GM12878 (cell line): ENCODE measurements around the gene CNN2. TPM values are rescaled to one million over a fixed set of nuclear protein-coding genes. Genes with fewer than 3 reads are reported as not detected.

Source experiments
- CHD1 ChIP-seq: IDR thresholded peaks from 2 replicates; pipeline ENCODE4 v1.6.1; 2012; ENCODE audit warnings: low read depth, low read length, improper control_type of control experiment
- CHD2 ChIP-seq: IDR thresholded peaks from 2 replicates; pipeline ENCODE4 v1.6.1; 2011; ENCODE audit warnings: low read depth, low read length, improper control_type of control experiment, borderline replicate concordance
- EGR1 ChIP-seq, 2 experiments: IDR thresholded peaks; 1 replicate in 1 of 2; 2 replicates in 1 of 2; pipeline ENCODE4 v1.6.1; 2011 to 2012; ENCODE audit warnings: low read depth in 2 of 2, low read length in 2 of 2, borderline replicate concordance in 1 of 2, mild to moderate bottlenecking in 1 of 2, moderate library complexity in 1 of 2
- ETV6 ChIP-seq, 2 experiments: fragments of 450-650 bp in 1 of 2; IDR thresholded peaks in 1 of 2; conservative IDR thresholded peaks in 1 of 2; 2 replicates each; pipeline ENCODE4 v1.6.1; 2014; ENCODE audit warnings: antibody characterized with exemption in 1 of 2, borderline replicate concordance in 1 of 2, low read depth in 1 of 2, mild to moderate bottlenecking in 1 of 2, moderate library complexity in 1 of 2
- GABPA ChIP-seq: IDR thresholded peaks from 2 replicates; pipeline ENCODE4 v1.6.1; 2014; ENCODE audit warnings: antibody characterized with exemption, low read depth, mild to moderate bottlenecking, inconsistent platforms
- HDGF ChIP-seq: fragments of 450-650 bp; IDR thresholded peaks from 2 replicates; pipeline ENCODE4 v1.6.1; 2016; ENCODE audit warnings: antibody characterized with exemption
- JUNB ChIP-seq: IDR thresholded peaks from 2 replicates; pipeline ENCODE4 v1.6.1; 2016; ENCODE audit warnings: antibody characterized with exemption, mild to moderate bottlenecking
- MTA3 ChIP-seq: IDR thresholded peaks from 2 replicates; pipeline ENCODE4 v1.6.1; 2012; ENCODE audit warnings: low read length, inconsistent platforms, borderline replicate concordance
- NR2C2 ChIP-seq: IDR thresholded peaks from 2 replicates; pipeline ENCODE4 v1.6.1; 2011; ENCODE audit warnings: borderline replicate concordance, low read depth; ENCODE audit not compliant: control insufficient read depth, insufficient read length
- PML ChIP-seq: IDR thresholded peaks from 2 replicates; pipeline ENCODE4 v1.6.1; 2012; ENCODE audit warnings: low read length, inconsistent platforms
- RUNX3 ChIP-seq: IDR thresholded peaks from 2 replicates; pipeline ENCODE4 v1.6.1; 2012; ENCODE audit warnings: low read length, inconsistent platforms
- SIX5 ChIP-seq: IDR thresholded peaks from 2 replicates; pipeline ENCODE4 v1.6.1; 2011; ENCODE audit warnings: mild to moderate bottlenecking, low read depth, low read length, moderate library complexity; ENCODE audit not compliant: severe bottlenecking
- SREBF1 ChIP-seq: IDR thresholded peaks from 2 replicates; pipeline ENCODE4 v1.6.1; 2012; ENCODE audit warnings: mild to moderate bottlenecking, low read length
- STAT3 ChIP-seq: IDR thresholded peaks from 2 replicates; pipeline ENCODE4 v1.6.1; 2011; ENCODE audit warnings: low read depth, low read length, improper control_type of control experiment
- TCF3 ChIP-seq: IDR thresholded peaks from 2 replicates; pipeline ENCODE4 v1.6.1; 2012; ENCODE audit warnings: low read depth, mild to moderate bottlenecking, low read length, borderline replicate concordance; ENCODE audit not compliant: insufficient read depth
- YBX1 ChIP-seq: fragments of 450-650 bp; IDR thresholded peaks from 2 replicates; pipeline ENCODE4 v1.6.1; 2016; ENCODE audit warnings: antibody characterized with exemption
- polyA plus RNA-seq, 11 experiments: library from polyadenylated mRNA; depleted of rRNA in 4 of 11; unstranded in 6 of 11; stranded (reverse) in 5 of 11; fragments of >200 nt; fragmentation: Nextera tagmentation in 4 of 11; fragmentation: Illumina TruSeq in 1 of 11; extraction: Ambion mirVana in 4 of 11; extraction: Trizol in 1 of 11; gene quantifications; 1 replicate in 1 of 11; 2 replicates in 10 of 11; pipeline versions ENCODE4 v1.2.1 to v1.2.3, GENCODE V29; 2011 to 2016; ENCODE audit warnings: inconsistent platforms in 2 of 11, missing spikeins in 2 of 11, low read depth in 1 of 11
- total RNA-seq, 4 experiments: library from RNA; depleted of rRNA in 3 of 4; stranded (reverse); fragments of >200 nt in 3 of 4; fragmentation: Illumina TruSeq in 1 of 4; extraction: Trizol in 1 of 4; gene quantifications; 2 replicates each; pipeline versions ENCODE4 v1.2.1 to v1.2.3, GENCODE V29; 2013 to 2021
- TF ChIP-seq, protein P1 (sequence below): IDR thresholded peaks from 2 replicates; pipeline ENCODE4 v1.6.1; 2012; ENCODE audit warnings: low read depth, low read length, improper control_type of control experiment
- TF ChIP-seq, protein P2 (sequence below): IDR thresholded peaks from 2 replicates; pipeline ENCODE4 v1.6.1; 2011; ENCODE audit warnings: low read depth, mild to moderate bottlenecking, low read length, moderate library complexity, borderline replicate concordance; ENCODE audit errors: extremely low read depth
- TF ChIP-seq, protein P3 (sequence below): fragments of 450-650 bp; IDR thresholded peaks from 2 replicates; pipeline ENCODE4 v1.6.1; 2014; ENCODE audit warnings: mild to moderate bottlenecking
- TF ChIP-seq, protein P4 (sequence below): IDR thresholded peaks from 2 replicates; pipeline ENCODE4 v1.6.1; 2012; ENCODE audit warnings: low read depth, low read length, improper control_type of control experiment
- TF ChIP-seq, protein P5 (sequence below): fragments of 150-350 bp; IDR thresholded peaks from 2 replicates; pipeline ENCODE4 v1.6.1; 2016; ENCODE audit warnings: low read depth, low read length

The CNN2 gene
- total and polyA plus RNA-seq, 10 of the 15 experiments (the other 5 are each of a cell fraction or from before 2014, with no cell fraction given): 34.7 to 311 (median 172) TPM

DNA sequence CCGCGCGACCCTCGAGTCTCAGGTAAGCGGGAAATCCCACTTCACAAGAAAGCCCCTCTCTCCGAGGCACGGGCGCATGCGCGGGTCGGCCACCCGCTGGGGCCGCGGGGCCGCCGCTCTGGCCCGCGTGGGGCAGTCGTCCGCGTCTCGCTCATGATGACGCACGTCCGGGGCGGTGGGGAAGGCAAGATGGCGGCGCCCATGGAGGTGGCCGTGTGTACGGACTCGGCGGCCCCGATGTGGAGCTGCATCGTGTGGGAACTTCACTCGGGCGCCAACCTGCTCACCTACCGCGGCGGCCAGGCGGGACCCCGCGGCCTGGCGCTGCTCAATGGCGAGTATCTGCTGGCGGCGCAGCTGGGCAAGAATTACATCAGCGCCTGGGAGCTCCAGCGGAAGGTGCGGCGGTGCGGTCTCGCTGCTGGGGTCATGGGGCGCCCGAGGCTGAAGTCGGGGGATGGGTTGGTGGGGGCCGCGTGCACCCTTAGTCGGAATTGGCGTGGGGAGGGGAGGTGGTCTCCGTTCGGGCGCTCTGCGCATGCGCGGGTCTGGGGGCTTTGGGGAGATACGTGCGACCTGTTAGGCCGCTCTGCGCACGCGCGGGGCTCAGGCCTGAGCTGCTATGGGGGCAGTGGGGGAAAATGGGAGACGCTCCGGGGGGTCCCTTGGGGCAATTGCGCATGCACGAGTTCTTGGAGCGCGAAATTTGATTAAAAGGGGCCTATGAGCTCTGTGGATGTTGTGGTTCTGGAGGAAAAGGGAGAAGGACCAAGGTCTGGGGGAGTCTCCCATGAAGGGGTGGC is 42.0 kb upstream of the CNN2 start, which contains the start of gene WDR18 (continued):
- TF ChIP-seq GABPA (peak; percentile 88), STAT3 (no peak), CHD1 (peak; percentile 65; the same call in 1 of the 2 replicates), TCF3 (no peak), PML (no peak; the same call in 1 of the 2 replicates), HDGF (peak; percentile 83), RUNX3 (peak; percentile 38; the same call in 1 of the 2 replicates), SREBF1 (no peak), NR2C2 (no peak), YBX1 (no peak), CHD2 (no peak; the same call in 1 of the 2 replicates), ETV6 (conservative IDR thresholded peaks at IDR 0.05 in 1 of 2, IDR thresholded peaks at IDR 0.05 in 1 of 2; ENCODE audit: borderline replicate concordance in 1 of 2, low read depth in 1 of 2) (no peak), SIX5 (peak; percentile 70), EGR1 (IDR thresholded peaks at IDR 0.05; ENCODE audit: borderline replicate concordance in 1 of 2, low read depth in 2 of 2, low read length in 2 of 2) (0 out of 3 replicates have a peak, but pooled peaks of 1 of the 2 experiments have one; percentile 2), JUNB (no peak), MTA3 (no peak)
- TF ChIP-seq, protein P1, sequence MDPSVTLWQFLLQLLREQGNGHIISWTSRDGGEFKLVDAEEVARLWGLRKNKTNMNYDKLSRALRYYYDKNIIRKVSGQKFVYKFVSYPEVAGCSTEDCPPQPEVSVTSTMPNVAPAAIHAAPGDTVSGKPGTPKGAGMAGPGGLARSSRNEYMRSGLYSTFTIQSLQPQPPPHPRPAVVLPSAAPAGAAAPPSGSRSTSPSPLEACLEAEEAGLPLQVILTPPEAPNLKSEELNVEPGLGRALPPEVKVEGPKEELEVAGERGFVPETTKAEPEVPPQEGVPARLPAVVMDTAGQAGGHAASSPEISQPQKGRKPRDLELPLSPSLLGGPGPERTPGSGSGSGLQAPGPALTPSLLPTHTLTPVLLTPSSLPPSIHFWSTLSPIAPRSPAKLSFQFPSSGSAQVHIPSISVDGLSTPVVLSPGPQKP: peak; percentile 57; the same call in 1 of the 2 replicates
- TF ChIP-seq, protein P2, sequence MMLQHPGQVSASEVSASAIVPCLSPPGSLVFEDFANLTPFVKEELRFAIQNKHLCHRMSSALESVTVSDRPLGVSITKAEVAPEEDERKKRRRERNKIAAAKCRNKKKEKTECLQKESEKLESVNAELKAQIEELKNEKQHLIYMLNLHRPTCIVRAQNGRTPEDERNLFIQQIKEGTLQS: peak; percentile 70; the same call in 1 of the 2 replicates
- TF ChIP-seq, protein P3, sequence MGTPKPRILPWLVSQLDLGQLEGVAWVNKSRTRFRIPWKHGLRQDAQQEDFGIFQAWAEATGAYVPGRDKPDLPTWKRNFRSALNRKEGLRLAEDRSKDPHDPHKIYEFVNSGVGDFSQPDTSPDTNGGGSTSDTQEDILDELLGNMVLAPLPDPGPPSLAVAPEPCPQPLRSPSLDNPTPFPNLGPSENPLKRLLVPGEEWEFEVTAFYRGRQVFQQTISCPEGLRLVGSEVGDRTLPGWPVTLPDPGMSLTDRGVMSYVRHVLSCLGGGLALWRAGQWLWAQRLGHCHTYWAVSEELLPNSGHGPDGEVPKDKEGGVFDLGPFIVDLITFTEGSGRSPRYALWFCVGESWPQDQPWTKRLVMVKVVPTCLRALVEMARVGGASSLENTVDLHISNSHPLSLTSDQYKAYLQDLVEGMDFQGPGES: no peak
- TF ChIP-seq, protein P4, sequence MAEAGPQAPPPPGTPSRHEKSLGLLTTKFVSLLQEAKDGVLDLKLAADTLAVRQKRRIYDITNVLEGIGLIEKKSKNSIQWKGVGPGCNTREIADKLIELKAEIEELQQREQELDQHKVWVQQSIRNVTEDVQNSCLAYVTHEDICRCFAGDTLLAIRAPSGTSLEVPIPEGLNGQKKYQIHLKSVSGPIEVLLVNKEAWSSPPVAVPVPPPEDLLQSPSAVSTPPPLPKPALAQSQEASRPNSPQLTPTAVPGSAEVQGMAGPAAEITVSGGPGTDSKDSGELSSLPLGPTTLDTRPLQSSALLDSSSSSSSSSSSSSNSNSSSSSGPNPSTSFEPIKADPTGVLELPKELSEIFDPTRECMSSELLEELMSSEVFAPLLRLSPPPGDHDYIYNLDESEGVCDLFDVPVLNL: peak; percentile 79
- TF ChIP-seq, protein P5, sequence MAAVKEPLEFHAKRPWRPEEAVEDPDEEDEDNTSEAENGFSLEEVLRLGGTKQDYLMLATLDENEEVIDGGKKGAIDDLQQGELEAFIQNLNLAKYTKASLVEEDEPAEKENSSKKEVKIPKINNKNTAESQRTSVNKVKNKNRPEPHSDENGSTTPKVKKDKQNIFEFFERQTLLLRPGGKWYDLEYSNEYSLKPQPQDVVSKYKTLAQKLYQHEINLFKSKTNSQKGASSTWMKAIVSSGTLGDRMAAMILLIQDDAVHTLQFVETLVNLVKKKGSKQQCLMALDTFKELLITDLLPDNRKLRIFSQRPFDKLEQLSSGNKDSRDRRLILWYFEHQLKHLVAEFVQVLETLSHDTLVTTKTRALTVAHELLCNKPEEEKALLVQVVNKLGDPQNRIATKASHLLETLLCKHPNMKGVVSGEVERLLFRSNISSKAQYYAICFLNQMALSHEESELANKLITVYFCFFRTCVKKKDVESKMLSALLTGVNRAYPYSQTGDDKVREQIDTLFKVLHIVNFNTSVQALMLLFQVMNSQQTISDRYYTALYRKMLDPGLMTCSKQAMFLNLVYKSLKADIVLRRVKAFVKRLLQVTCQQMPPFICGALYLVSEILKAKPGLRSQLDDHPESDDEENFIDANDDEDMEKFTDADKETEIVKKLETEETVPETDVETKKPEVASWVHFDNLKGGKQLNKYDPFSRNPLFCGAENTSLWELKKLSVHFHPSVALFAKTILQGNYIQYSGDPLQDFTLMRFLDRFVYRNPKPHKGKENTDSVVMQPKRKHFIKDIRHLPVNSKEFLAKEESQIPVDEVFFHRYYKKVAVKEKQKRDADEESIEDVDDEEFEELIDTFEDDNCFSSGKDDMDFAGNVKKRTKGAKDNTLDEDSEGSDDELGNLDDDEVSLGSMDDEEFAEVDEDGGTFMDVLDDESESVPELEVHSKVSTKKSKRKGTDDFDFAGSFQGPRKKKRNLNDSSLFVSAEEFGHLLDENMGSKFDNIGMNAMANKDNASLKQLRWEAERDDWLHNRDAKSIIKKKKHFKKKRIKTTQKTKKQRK: no peak
